ENCODE results near the gene COL24A1.

- TF ChIP-seq ATF3 (CRISPR knock-in tag; conservative IDR thresholded peaks at IDR 0.05) (no peak), CTCF (IDR thresholded peaks at IDR 0.05) (no peak), E2F4 (CRISPR knock-in tag; IDR thresholded peaks at IDR 0.05; ENCODE audit: borderline replicate concordance, low read depth) (no peak)
Measured at GRCh38 chr1:85857991-85858390, 298.6 kb downstream of the COL24A1 start.
